Activated CD4-positive, alpha-beta T cell treated with anti-CD3 and anti-CD28 coated beads for 24 hours (primary cell): ENCODE measurements around the gene EWSR1.

Experiments used
- DNase-seq, 2 donors: peaks; one replicate each; pipeline ENCODE4 v3.0.0-alpha.2; 2020; ENCODE audit warnings: low read depth in 2 of 2

EWSR1 gene

DNA sequence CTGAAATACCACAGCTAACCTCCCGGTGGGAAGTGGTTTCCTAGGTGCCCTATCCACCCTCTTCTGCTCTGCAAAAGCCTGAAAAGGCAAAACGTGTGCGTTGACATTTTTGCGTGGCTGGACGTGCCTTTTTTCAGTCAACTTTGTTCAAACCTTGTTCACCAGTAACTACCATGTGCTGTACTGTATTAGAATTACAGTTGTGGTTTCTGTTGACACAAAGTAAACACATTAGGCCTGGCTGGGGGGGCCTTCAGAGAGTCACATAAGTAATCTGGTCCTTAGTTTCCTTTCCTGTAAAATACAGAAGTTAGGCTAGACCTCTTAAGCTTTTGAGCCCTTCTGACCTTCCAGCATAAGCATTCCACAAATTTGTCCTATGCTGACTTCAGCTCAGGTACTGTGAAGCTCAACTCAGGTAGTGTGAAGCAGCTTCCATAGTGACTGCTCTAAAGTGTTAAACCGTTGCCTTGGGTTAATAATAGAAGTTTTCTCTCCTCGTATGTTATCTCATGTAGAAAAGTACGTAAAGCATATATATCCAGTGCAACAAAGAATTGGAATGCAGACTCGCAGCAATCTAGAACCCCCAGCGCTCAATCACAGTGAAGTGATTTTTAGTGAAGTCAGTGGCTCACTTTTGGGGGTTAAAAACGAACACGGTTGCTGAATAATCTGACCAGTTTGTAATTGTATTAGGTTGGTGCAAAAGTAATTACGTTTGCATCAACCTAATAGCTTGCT is 1.8 kb downstream of the EWSR1 start:
- DNase-seq, result no peak

DNA sequence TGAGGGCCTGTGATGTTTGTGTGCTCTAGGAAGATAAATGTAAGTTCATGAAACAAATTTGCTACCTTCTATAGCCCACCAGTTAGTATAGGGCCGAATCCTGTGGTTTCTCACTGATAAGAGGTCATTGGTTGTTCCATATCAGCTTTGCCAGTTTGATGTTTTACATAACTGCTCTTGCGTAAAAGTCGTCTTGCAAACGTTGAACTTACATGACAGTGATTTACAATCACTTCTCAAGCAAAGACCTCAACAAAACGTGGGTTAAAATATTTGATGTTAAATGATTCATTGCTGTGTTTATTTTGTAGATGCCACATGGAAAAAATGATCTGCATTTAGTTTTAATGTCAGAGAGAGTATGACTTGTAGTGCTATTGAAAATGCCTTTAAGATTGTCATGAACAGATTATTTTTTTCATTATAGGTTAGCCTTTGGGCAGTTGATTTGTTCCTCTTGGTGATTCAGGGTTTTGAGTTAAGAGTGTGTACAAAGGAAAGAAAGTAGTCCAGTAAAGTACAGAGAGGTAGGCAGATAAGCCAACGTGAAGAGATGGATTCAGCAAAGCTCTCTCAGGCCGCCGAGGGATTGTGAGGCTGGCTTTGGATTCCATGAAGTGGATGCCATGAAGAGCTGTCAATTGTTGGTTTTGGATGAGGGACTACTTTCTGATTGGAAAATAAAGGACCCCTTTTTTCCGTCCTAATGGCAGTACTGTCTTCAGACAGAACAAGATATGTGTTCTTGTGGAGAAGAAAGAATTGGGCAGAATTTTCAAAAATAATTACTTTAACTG is 2.6 kb downstream of the EWSR1 start:
- DNase-seq, result no peak

DNA sequence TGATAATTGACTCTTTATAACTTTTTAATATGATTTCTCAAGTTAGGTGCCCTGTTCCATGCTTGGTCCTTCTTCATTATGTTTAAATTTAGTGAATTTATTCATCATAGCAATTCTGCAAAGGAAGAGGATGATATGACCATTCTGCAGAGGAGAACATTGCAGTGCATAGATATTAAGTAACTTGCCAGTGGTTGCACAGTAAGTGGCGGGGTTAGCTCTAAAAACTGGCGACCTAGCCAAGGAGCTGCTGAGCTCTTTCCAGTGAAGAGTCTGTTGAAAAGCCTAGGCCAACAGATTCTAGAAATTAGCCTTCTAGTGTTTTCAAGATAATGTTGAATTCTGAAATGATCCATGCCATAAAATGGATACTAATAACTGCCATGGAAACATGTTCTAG is 4.6 kb downstream of the EWSR1 start:
- no peak for DNase-seq

DNA sequence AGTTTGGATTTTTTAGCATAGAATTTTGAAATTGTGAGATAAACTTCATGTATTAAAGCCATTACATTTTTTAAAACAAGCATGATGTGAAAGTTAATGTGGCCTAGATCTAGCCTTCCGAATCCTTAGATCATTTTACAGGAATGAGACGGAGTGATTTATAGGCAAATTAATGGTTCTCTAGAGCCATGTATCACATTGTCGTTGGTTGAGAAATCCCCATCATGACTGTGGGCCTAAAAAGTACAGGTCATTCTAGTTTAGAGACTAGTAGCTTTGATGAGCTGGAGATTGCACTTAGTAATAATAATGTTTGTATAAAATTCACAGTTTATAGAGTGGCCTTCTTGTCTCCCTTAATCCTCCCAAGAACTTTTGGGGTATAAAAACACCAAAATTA is 7.1 kb downstream of the EWSR1 start:
- no peak for DNase-seq

DNA sequence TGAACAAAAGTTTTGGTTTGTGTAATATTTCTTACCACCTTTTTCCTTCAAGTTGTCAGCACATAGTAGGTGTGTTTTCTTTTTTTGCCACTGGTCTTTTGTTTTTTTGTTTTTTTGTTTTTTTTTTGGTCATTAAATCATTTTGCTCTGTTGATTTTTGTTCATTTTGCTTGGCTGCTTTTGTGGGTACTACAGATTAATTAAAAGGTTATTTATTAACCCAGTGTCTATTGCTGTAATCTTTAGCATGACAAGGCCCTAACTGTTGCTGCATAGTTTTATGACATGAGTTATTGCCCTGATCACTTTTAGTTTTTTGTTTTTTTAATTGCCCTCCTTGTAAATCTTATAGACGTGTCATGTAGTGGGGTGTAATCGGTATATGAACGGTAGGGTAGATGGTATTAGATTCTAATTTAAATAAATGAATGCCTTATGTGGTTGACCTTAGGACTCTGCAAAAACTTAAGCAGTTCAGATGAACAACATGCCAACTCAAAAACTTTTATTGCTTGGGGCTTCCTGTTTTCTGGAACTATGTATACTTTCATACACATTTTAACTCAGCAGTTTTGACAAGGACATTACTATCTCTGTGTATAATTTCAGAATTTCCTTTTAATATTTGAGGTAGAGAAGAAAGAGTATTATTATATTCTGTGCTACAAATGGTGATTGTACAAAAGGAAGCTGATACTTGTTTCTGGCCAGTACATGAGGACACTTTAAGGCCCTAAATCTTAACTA is 7.9 kb downstream of the EWSR1 start:
- DNase-seq, result no peak

DNA sequence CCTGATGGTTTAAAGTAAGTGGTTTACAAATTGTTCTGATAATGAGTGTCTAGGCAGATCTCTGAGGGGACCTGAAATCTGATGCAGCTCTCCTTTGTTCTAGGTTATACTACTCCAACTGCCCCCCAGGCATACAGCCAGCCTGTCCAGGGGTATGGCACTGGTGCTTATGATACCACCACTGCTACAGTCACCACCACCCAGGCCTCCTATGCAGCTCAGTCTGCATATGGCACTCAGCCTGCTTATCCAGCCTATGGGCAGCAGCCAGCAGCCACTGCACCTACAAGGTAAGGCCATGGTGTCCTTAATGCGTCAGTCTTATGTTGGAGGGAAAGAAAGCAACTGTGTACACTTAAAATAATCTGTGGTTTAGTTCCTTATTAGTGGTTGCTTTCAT is 9.9 kb downstream of the EWSR1 start:
- no peak for DNase-seq

GRCh38 chr22:29284196-29284595 is 16.1 kb downstream of the EWSR1 start:
- DNase-seq, result no peak

- DNase-seq, result no peak
Measured at GRCh38 chr22:29288837-29289236, 20.8 kb downstream of the EWSR1 start.

- no peak for DNase-seq
Measured at GRCh38 chr22:29290061-29290460, 22.0 kb downstream of the EWSR1 start.

GRCh38 chr22:29291215-29291614 is 23.1 kb downstream of the EWSR1 start:
- DNase-seq, result no peak

- no peak for DNase-seq
Measured at GRCh38 chr22:29292379-29292778, 24.3 kb downstream of the EWSR1 start.

- no peak for DNase-seq
Measured at GRCh38 chr22:29298641-29299040, 30.6 kb downstream of the EWSR1 start.

DNA sequence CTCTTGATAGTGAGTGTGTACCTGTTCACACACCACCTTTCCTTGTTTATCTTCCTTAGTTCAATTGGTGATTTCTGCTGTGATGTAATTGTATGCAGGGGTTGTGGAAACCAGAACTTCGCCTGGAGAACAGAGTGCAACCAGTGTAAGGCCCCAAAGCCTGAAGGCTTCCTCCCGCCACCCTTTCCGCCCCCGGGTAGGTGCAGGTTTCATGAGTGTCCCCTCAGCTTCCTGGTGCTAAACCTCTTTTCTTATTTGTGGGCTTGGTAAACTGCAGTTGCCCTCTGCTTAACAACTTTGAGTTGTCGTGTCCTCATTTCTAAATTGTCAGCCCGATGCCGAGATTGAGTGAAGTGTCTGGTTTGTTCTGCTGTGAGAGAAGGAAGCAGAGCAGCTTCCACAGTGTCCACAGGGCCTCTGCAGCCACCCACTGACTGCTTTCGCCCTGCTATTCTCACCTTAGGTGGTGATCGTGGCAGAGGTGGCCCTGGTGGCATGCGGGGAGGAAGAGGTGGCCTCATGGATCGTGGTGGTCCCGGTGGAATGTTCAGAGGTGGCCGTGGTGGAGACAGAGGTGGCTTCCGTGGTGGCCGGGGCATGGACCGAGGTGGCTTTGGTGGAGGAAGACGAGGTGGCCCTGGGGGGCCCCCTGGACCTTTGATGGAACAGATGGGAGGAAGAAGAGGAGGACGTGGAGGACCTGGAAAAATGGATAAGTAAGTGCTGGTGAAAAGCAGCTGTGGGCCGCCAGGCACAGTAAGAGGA is 31.2 kb downstream of the EWSR1 start:
- DNase-seq, result no peak

- DNase-seq, result no peak
Measured at GRCh38 chr22:29300467-29300806, 32.4 kb downstream of the EWSR1 start.

- DNase-seq, result no peak
Measured at GRCh38 chr22:29300807-29301601, 32.9 kb downstream of the EWSR1 start.

- DNase-seq, result no peak
Measured at GRCh38 chr22:29301716-29302401, 33.8 kb downstream of the EWSR1 start.

- no peak for DNase-seq
Measured at GRCh38 chr22:29302402-29302680, 34.3 kb downstream of the EWSR1 start.

DNA sequence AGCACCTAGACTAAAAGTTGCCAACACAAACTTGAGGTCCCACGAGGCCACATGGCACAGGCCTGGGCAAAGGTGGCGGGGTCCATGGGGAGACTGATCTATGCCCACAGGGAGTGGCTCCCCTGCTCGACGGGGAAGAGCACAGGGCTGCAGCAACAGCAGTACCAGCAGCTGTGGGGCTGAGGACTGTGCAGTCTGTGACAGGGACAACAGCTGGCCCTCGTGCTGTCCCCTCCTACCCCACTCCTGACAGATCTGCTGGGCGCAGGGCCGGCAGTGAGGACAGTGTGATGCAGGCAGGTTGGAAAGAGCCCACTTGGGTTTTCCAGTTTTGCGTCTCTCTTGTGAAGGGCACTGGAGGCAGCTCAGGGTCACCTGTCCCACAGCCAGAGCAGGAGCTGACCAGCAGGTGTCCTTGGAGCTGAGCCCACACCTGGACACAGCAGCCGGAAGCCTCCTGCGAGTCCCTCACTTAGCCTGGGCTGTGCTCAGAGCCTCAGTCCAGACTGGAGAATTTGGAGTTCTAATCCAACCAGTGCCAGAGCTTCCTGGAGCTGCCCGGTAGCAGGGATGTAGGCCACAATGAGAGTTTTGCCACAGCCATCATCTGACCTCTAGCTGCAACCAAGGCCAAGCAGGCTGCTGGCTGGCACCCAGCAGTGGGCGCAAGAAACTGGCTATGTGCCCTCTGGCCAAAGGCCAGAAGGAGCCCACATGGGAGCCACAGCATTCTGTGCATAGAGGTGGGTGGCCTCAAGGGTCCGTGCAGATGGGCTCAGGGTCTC is 34.8 kb downstream of the EWSR1 start:
- DNase-seq, result no peak

DNA sequence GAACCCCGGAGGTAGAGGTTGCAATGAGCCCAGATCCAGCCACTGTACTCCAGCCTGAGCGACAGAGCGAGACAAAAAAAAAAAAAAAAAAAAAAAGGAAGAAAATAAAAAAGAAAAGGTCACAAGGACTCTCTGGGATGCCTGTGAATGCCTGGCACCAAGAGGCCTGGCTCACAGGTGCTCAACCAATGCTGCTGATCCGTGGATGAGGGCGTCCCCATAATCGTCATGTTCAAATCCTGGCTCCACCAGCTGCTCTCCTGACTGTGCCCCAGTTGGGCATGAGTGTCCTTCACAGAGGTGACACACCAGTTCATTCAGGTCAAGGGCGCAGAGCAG is 37.7 kb downstream of the EWSR1 start:
- DNase-seq, result no peak

GRCh38 chr22:29306175-29306834 is 38.2 kb downstream of the EWSR1 start, which contains the start of gene GAS2L1:
Gene GAS2L1 (plus strand): TSS chr22:29306650. CDS start chr22:29308106, 1,456 bp downstream.
- DNase-seq, result no peak
